Measurements from ENCODE around the gene ERVW-1. TPM values are rescaled to one million over a fixed set of nuclear protein-coding genes. Genes with fewer than 3 reads are reported as not detected.
"Not testable (repeated sequence)": the region's sequence is repeated elsewhere in the genome, so short reads cannot be mapped to it uniquely, and the experiment has no call there.

The ERVW-1 gene
- total RNA-seq, 1 experiment from 2014 or later, result not detected

GRCh38 chr7:92475261-92475770 lies 2.4 kb downstream of the ERVW-1 start:
- DNase-seq (ENCODE audit: extremely low read depth, low read depth), result not testable (repeated sequence)

GRCh38 chr7:92473989-92474388 lies 3.8 kb downstream of the ERVW-1 start:
- not testable (repeated sequence) for DNase-seq (ENCODE audit: extremely low read depth, low read depth)

DNA sequence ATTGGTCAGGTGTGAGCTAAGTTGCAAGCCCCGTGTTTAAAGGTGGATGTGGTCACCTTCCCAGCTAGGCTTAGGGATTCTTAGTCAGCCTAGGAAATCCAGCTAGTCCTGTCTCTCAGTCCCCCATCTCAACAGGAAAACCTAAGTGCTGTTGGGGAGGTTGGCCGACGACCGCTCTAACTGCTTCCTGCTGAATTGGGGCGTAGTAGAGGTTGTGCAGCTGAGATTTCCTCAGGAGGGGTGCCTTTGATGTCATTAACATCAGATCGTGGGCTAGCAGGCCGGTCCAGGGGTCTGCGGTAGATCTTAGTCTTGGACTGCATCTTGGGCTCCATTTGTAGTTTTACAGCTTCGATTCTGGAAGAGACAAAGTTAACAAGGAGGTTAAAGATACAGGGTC lies 9.2 kb downstream of the ERVW-1 start:
- not testable (repeated sequence) for DNase-seq (ENCODE audit: extremely low read depth, low read depth)

DNA sequence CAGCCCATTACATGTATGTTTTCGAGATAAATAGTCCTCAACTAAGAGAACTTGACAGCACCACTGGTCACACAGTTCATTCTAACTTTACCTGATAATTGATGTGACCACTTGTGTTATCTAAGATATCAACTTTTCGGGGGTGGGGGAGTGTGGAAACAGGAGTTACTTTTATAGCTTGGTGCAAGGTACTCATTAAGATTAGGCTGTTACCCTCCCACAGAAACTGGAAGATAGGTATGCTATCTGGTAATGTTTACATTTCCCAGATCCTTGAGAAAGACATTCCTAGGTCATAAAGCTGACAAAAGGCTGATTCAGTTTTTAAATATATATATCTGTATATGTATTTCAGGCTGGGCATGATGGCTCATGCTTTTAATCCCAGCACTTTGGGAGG lies 11.1 kb downstream of the ERVW-1 start:
- DNase-seq (ENCODE audit: extremely low read depth, low read depth), result no peak

DNA sequence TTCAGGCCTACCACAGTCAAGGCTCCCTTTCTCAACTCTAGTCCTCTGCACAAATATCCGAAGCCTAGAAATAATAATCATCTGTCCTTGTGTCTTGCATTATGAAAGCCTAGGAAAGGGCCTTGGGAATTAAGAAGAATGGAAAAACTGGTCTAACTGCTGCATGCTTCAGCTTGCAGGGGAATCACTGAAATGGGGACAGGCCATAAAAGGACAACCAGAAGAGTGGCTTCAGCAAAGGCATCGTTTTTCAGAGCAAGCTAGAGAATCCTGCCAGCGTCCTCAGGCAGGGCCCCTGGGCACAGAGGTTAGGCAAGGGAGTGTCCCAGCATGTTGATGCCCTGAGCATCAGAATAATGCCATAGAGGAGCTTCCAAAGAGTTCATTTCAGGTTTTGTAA lies 13.2 kb downstream of the ERVW-1 start:
- no peak for DNase-seq (ENCODE audit: extremely low read depth, low read depth)

DNA sequence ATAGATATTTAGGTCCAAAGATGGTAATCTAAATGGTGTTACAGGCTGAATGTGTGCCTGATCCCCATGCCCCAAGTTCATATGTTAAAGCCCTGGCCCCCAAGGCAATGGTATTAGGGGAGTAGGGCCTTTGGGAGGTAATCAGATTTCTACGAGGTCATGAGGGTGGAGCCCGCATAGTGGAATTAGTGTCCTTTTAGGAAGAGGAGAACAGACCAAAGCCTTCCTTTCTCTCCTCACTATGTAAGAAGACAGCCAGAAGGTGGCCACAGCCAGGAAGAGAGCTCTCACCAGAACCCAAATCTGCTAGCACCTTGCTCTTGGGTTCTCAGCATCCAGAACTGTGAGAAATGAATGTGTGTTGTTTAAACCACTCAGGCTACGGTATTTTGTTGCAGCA lies 15.2 kb downstream of the ERVW-1 start:
- DNase-seq (ENCODE audit: extremely low read depth, low read depth), result no peak

DNA sequence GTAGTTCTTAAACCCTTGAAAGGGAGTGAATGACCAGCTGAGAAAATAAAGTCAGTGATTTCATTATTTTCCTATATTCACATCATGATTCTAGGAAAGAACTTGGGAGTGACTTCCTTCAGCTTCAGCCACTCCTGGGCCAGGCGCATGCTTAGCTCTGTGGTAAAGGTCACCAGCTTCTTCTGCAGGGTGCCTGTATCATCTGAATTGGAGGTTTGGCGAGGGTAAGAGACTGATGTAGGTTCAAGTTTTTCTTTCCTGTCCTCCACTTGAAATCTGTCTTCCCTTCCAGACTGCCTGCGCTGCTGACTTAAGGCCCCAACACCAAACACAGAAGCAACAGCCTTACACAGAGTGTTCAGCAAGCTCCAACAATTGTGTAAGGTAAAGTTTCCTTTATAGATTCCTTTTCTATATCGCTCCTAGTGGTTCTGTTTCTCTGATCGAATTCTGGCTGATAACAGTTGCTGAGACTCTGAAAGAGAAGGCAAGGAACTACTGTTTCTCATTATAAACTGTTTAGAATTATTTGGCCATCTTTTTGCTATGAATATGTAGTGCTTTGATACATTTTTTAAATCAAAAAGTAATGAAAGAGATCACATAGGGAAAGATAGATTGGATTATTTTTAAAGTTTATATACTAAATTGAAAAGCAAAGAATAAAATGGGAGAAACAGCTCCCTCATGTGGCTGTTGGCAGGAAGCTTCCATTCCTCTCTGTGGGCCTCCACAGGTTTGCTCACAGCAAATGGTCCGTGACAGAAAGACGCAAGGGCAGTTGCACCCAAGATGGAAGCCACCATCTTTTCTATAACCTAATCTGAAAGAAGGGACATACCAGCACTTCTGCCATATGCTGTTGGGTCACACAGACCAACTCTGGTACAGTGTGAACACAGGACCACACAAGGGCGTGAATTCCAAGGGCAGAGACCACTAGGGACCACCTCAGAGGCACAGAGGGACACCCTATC lies 16.4 kb downstream of the ERVW-1 start:
- DNase-seq (ENCODE audit: extremely low read depth, low read depth), result peak; percentile 56

DNA sequence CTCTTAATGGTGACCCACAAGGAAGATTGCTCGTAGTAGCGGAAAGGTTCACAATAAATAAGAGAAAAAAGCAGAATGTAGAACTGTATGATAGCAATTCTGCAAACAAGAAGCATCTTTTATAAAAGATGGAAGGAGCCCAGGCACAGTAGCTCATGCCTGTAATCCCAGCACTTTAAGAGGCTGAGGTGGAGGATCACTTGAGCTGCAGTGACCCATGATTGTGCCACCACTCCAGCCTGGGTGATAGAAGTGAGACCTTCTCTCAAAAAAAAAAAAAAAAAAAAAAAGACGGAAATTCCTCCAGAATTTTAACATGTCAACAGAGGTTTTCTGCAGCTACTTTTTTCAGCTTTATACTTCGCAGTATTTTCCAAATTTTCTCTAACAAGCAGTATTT lies 17.2 kb downstream of the ERVW-1 start:
- DNase-seq (ENCODE audit: extremely low read depth, low read depth), result no peak

DNA sequence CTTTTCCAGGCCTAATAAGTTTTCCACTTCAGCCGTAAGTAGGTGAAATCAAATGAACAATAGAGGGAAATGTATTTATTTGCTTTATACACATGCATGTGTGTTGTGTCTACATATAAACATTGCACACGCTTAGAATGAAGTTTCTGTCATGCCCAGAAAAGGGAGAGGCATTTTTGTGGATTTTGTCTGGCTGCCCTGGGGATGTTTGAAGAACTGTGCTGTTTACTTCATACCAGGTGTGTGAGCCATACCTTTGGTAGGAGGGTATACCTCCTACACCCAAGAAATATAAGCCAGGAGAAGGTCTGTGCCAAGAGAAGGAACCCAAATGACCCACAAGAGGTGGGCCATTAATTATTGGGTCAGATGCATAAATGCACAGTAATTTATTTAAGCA lies 17.6 kb downstream of the ERVW-1 start:
- no peak for DNase-seq (ENCODE audit: extremely low read depth, low read depth)

DNA sequence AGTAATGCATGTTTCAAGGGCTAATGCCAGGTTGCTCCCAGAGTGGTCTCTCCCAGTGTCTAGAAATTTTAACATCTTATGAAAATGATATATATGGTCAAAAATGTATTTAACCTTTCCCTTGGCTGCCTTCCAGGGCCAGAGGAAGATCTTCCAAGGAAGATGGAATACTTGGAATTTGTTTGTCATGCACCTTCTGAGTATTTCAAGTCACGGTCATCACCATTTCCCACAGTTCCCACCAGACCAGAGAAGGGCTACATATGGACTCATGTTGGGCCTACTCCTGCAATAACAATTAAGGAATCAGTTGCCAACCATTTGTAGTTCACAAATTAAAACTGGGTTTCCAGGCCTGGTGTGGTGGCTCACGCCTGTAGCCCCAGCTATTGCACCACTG lies 21.5 kb downstream of the ERVW-1 start:
- DNase-seq (ENCODE audit: extremely low read depth, low read depth), result no peak

- DNase-seq (ENCODE audit: extremely low read depth, low read depth), result no peak
These were observed 26.1 kb downstream of the ERVW-1 start for GRCh38 chr7:92451645-92452044.

- DNase-seq (ENCODE audit: extremely low read depth, low read depth), result peak; percentile 36
These were observed 29.5 kb downstream of the ERVW-1 start for GRCh38 chr7:92448205-92448747.

DNA sequence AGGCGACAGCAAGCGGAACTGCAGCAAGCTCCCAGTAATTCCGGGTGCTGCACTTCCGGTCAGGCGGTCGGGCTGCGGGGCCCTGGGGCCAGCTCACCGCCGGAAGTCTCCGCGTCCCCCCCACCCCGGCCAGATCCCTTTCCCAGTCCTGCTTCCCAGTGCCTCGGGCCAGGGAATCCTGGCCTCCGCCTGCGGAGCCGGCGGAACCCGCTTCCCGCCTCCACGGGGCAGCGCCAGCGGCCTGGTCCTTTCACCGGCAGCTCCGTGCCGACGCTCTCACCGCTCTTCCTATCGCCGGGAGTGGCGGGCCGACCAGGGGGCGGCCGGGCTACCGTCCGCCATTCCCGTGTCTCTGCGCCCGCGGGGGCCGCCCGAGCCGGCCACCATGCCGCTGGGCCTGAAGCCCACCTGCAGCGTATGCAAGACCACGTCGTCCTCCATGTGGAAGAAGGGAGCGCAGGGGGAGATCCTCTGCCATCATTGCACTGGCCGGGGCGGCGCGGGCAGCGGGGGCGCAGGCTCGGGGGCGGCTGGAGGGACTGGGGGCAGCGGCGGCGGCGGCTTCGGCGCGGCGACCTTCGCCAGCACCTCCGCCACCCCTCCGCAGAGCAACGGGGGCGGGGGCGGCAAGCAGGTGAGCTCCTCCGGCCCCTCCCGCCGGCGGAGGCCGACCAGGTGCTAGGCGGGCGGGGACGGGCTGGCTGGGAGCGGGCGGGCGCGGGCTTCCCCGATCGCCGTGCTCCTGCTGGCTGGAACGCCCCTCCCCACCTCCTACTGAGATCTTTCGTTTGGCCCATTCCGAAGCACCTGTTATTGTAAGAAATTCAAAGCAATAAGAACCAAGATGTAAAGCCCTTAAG lies 30.2 kb downstream of the ERVW-1 start, which contains the start of gene GATAD1:
Gene GATAD1 (plus strand): TSS at position 138 of the 860 bp plus-strand sequence. CDS start 248 bp downstream, at position 386.
- peak; percentile 90 for DNase-seq (ENCODE audit: extremely low read depth, low read depth)

DNA sequence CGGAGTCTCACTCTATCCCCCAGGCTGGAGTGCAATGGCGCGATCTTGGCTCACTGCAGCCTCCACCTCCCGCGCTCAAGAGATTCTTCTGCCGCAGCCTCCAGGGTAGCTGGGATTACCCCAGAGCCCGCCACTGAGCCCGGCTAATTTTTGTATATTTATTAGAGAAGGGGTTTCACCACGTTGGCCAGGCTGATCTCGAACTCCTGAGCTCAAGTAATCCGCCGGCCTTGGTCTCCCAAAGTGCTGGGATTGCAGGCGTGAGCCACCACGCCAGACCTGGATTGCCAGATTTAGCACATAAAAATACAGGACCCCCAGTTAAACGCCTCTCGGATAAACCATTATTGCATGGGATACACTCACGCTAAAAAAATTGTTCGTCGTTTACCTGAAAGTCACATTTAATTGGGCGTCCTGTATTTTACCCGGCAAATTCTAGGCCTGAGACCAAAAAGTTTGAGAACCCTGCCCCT lies 30.8 kb downstream of the ERVW-1 start:
- DNase-seq (ENCODE audit: extremely low read depth, low read depth), result no peak

- not testable (repeated sequence) for DNase-seq (ENCODE audit: extremely low read depth, low read depth)
These were observed 35.0 kb downstream of the ERVW-1 start for GRCh38 chr7:92442720-92443119.

- DNase-seq (ENCODE audit: extremely low read depth, low read depth), result no peak
These were observed 39.7 kb downstream of the ERVW-1 start for GRCh38 chr7:92437956-92438491.

DNA sequence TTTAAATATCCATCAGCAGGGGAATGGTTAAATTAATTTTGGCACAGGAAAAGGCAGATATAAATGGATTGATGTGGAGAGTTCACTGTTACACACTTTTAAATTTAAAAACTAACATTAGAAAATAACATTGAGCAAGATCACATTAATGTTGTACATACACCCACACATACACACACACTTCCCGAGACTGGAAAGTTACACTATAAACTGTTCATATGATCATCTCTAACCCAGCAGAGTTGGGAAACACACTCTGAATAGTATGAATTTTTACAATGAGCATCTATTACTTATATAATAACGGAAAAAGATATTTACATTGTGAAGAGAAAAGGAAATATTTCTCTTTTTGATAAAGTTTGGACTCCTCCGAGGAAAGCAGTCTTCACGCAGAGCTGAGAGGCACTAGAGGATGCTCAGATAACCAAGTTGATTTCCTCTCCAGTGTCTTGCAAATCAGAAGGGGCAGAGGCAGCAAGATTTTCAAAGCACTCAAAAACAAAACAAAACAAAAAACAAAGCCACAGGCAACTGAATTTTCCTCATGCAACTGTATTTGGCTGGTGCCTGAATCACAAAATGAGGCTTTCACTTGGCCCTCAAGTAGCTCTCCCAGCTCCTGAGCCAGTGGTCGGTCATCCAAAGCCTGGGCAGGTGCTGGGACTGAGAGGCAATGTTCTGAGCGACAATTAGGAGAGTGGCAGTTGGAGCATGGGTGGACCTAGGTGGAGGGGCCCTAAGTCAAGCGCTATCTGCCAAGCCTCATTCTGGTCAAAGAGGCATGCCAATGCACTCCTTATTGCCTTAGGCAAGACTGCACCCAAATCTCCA lies 40.9 kb downstream of the ERVW-1 start:
- DNase-seq (ENCODE audit: extremely low read depth, low read depth), result no peak

DNA sequence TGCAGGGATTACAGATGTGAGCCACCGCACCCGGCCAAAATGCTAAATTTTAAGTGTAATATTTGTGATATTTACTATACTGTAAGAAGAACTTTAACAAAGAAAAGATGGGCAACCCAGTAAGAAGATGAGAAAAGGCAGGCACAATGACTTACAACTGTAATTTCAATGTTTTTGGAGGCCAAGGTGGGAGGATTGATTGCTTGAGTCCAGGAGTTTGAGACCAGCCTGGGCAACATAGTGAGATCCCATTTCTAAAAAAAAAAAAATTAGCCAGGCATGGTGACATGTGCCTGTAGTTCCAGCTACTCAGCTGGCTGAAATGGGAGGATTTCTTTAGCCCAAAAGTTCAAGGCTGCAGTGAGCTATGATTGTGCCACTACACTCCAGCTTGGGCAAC lies 42.2 kb downstream of the ERVW-1 start:
- DNase-seq (ENCODE audit: extremely low read depth, low read depth), result no peak

DNA sequence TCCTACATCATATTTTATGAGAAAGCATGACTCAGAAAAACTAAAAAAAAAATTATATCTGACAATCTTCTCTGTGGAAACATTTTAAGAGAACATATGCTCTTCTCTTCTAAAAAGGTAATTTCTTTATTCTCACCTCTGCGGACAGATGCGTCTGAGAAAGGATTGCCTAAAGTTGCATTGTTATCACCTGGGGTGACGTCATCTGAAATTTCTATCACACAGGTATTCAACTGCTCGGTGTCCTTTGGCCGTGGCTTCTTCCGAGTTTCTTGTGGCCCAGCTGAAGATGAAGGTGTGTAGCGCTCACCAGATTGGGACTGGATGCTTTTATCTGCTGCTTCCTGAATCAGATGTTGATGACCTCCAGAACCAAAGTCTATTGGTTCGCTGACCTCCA lies 44.7 kb downstream of the ERVW-1 start:
- no peak for DNase-seq (ENCODE audit: extremely low read depth, low read depth)

All from NCI-H460 (cell line).